ENCODE measurements around the gene SGF29.

The SGF29 gene

DNA sequence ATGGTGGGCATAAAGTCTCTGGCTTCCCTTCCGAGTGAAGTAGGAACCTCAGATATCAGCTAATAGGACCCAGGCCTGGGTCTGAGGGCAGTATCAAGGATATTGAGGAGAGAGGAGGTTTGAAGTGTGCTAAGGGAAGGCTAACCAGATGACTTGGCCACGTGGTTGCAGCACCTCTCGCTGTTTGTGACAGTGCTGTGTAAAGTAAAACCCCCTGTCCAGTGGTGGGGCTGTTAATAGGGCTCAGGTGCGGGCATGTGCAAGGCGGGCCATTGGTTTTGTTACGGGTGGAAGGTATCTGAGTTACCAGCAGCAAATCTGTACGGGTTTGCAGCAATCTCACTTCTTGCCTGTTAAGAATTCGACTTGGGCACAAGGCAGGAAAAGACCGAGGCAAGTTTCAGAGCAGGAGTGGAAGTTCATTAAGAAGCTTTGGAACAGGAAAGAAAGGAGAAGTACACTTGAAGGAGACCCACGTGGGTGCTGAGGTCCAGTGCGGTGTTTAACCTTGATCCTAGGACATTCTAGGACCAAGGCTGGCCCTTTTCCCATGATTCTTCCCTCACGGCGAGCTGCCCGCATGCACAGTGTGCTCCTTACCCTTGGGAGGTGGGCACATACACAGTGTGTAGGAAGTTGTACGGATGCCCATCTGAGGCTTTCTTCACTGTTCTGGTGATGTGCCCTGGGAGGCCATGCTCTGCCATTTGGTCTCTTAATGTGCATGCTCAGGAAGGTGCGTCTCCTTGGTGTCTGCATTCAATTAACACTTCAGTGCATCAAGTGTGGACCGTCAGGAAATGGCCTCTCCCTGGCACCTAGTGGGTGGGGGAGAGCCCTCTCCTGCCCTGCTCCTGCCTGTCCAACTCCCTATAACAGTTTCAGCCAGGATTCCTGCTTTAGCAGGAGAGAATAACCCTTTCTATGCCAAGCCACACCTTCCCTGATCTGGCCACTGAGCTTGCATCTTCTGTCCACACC, 20.3 kb downstream of the SGF29 start:
- no peak for TF ChIP-seq POLR2AphosphoS5 (IDR thresholded peaks at IDR 0.05; ENCODE audit: low read depth, low read length)

DNA sequence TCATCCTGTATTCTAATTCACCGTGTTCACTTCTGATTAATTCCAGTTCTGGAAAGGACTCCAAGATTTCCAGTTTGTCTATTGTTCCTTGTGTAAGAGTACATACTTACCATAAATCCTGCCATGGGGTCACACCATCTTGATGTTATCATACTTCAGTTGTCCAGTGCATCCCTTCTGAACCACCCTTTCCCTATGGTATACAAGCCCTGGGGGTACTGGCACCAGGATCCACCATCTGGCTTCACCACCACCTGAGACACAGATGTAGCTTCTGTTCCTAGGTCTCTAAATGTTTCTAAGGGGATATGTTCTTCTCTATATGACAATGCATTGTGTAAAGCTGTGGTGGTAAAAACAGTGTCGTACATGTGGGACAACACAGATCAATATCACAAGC, 21.2 kb downstream of the SGF29 start:
- TF ChIP-seq FOXP2 (optimal IDR thresholded peaks at IDR 0.05; ENCODE audit: borderline replicate concordance, extremely low read depth, extremely low read length, insufficient read depth) = no peak
- TF ChIP-seq TAF1 (IDR thresholded peaks at IDR 0.05; ENCODE audit: borderline replicate concordance, insufficient read depth, low read length) = no peak
- TF ChIP-seq, protein P1, sequence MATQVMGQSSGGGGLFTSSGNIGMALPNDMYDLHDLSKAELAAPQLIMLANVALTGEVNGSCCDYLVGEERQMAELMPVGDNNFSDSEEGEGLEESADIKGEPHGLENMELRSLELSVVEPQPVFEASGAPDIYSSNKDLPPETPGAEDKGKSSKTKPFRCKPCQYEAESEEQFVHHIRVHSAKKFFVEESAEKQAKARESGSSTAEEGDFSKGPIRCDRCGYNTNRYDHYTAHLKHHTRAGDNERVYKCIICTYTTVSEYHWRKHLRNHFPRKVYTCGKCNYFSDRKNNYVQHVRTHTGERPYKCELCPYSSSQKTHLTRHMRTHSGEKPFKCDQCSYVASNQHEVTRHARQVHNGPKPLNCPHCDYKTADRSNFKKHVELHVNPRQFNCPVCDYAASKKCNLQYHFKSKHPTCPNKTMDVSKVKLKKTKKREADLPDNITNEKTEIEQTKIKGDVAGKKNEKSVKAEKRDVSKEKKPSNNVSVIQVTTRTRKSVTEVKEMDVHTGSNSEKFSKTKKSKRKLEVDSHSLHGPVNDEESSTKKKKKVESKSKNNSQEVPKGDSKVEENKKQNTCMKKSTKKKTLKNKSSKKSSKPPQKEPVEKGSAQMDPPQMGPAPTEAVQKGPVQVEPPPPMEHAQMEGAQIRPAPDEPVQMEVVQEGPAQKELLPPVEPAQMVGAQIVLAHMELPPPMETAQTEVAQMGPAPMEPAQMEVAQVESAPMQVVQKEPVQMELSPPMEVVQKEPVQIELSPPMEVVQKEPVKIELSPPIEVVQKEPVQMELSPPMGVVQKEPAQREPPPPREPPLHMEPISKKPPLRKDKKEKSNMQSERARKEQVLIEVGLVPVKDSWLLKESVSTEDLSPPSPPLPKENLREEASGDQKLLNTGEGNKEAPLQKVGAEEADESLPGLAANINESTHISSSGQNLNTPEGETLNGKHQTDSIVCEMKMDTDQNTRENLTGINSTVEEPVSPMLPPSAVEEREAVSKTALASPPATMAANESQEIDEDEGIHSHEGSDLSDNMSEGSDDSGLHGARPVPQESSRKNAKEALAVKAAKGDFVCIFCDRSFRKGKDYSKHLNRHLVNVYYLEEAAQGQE (IDR thresholded peaks at IDR 0.05; ENCODE audit: insufficient read depth in 1 of 2, low read depth in 2 of 2, low read length in 2 of 2) = no peak
- no peak for TF ChIP-seq SIN3A (IDR thresholded peaks at IDR 0.05; ENCODE audit: borderline replicate concordance, insufficient read depth, low read length)
- TF ChIP-seq POLR2AphosphoS5 (IDR thresholded peaks at IDR 0.05; ENCODE audit: low read depth, low read length) = no peak

DNA sequence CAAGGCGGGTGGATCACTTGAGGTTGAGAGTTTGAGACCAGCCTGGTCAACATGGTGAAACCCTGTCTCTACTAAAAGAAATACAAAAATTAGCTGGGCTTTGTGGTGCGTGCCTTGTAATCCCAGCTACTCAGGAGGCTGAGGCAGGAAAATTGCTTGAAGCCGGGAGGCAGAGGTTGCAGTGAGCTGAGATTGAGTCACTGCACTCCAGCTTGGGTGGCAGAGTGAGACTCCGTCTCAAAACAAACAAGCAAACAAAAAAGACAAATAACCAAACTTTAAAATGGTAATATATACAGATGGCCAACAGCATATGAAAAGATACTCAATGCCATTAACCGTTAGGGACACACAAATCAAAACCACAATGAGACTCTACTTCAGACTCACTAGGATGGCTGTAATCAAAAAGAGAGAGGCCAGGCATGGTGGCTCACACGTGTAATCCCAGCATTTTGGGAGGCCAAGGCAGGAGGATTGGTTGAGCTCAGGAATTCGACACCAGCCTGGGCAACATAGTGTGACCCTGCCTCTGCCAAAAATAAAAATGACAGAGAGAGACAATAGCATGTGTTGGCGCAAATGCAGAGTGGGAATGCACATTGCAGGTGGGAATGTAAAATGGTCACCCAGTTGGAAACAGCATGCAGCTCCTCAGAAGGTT, 21.9 kb downstream of the SGF29 start:
- TF ChIP-seq POLR2AphosphoS5 (IDR thresholded peaks at IDR 0.05; ENCODE audit: low read depth, low read length) (no peak), FOXP2 (optimal IDR thresholded peaks at IDR 0.05; ENCODE audit: borderline replicate concordance, extremely low read depth, extremely low read length, insufficient read depth) (no peak), TAF1 (IDR thresholded peaks at IDR 0.05; ENCODE audit: borderline replicate concordance, insufficient read depth, low read length) (no peak), SIN3A (IDR thresholded peaks at IDR 0.05; ENCODE audit: borderline replicate concordance, insufficient read depth, low read length) (no peak)
- TF ChIP-seq, protein P1 (IDR thresholded peaks at IDR 0.05; ENCODE audit: insufficient read depth in 1 of 2, low read depth in 2 of 2, low read length in 2 of 2) = no peak

DNA sequence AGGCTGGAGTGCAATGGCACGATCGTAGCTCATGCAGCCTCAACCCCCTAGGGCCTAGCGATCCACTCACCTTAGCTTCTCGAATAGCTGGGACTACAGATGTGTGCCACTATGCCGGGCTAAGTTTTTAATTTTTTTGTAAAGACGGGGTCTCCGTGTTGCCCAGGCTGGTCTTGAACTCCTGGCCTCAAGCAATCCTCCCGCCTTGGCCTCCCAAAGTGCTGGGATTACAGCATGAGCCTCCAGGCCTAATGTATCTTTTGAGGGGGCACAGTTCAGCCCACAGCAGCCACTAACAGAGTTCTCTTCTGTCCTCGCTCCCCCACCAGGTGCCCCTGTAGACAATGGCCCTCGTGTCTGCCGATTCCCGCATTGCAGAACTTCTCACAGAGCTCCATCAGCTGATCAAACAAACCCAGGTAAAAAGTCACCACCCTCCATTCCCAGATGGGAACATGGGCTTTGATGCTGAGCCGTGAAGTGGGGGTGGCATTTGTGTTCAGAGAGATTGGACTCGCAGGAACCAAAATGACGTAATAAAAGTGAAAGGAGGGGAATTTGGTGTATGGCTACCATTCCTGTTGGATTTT, 27.1 kb downstream of the SGF29 start:
- TF ChIP-seq TAF1 (IDR thresholded peaks at IDR 0.05; ENCODE audit: borderline replicate concordance, insufficient read depth, low read length) = no peak
- no peak for TF ChIP-seq SIN3A (IDR thresholded peaks at IDR 0.05; ENCODE audit: borderline replicate concordance, insufficient read depth, low read length)
- TF ChIP-seq, protein P1 (IDR thresholded peaks at IDR 0.05; ENCODE audit: insufficient read depth in 1 of 2, low read depth in 2 of 2, low read length in 2 of 2) = no peak
- TF ChIP-seq FOXP2 (optimal IDR thresholded peaks at IDR 0.05; ENCODE audit: borderline replicate concordance, extremely low read depth, extremely low read length, insufficient read depth) = no peak

DNA sequence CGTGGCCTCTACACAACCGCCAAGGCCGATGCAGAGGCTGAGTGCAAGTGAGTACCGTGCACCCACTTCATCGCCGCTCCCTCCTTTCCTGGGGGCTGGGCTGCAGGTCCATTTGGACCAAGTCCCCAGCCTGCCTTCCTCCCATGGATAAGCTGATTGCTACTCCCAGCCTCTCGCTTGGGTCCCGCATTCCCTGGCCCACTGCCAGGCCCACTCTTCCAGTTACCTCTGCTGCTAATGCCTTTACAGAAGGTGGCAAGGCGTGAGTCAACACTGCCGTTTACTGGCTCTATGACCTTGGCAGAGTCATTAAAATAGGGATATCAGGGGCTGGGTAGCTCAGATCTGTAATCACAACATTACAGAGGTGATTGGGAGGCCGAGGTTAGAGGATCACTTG, 32.0 kb downstream of the SGF29 start:
- TF ChIP-seq, protein P1 (IDR thresholded peaks at IDR 0.05; ENCODE audit: insufficient read depth in 1 of 2, low read depth in 2 of 2, low read length in 2 of 2) = no peak
- TF ChIP-seq SIN3A (IDR thresholded peaks at IDR 0.05; ENCODE audit: borderline replicate concordance, insufficient read depth, low read length) (no peak), POLR2AphosphoS5 (IDR thresholded peaks at IDR 0.05; ENCODE audit: low read depth, low read length) (no peak), TAF1 (IDR thresholded peaks at IDR 0.05; ENCODE audit: borderline replicate concordance, insufficient read depth, low read length) (no peak), FOXP2 (optimal IDR thresholded peaks at IDR 0.05; ENCODE audit: borderline replicate concordance, extremely low read depth, extremely low read length, insufficient read depth) (no peak)
